ENCODE results near the gene MLPH. TPM values are rescaled to one million over a fixed set of nuclear protein-coding genes. Genes with fewer than 3 reads are reported as not detected.

Gene MLPH
- total RNA-seq, 2 experiments from 2014 or later, result not detected

DNA sequence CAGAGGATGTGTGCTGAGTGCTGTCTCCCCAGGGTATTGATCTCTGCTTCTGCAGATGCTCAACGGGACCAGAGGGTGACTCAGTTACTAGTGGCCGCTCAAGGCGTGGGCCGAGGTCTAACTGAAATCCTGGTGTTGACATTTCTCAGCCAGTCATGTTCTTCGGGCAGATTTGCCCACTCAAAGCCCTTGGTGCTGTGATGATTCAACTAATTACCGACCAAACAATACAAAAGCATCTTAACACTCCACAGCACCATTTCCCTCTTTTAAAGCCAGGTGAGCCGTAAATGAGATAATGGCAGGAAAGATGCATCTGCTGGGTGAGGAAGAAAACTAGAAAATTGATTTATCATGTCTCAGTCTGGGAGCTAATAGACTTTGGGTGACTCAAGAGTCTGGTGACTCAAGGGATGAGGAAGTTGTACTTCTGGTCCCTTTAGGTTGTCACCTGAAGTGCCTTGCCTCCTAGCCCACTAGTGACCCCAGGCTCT is 46.7 kb downstream of the MLPH start:
- H3K4me1 Mint-ChIP-seq (ENCODE audit: low read depth), result no peaks in the 10 kb centered on the region
- no peaks in the 10 kb centered on the region for H3K9me3 Mint-ChIP-seq (ENCODE audit: insufficient read depth)
- H3K27me3 Mint-ChIP-seq (ENCODE audit: low read depth), result no peaks in the 10 kb centered on the region
- no peak overlapping the region for H3K4me3 Mint-ChIP-seq
- POLR2A ChIA-PET, result no interaction called here
- CTCF ChIA-PET, result interaction anchor here (1.1 to 1.4 kb wide), 2 partner anchors 21 to 38 kb away, joined by 4 read pairs; no protein-coding TSS in a partner anchor
- no peak for ATAC-seq
- no peaks in the 10 kb centered on the region for H3K36me3 Mint-ChIP-seq (ENCODE audit: low read depth)
- no peak for DNase-seq
- no peak overlapping the region for H3K27ac Mint-ChIP-seq

DNA sequence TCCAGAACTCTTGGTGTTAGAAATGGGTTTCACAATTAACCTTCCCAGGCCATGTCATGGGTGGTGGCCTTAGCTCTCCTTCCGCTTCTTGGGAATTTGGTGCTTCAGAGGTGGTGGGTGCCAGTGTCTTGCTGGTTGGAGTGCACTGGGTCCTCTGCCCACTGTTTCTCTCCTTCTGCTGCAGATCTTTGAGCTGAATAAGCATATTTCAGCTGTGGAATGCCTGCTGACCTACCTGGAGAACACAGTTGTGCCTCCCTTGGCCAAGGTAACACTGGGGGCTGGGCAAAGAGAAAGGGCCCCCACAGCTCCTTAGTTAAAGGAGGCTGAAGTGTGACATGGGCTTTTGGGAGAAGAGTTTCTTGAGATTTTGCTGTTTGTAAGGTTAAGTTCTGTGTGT is 47.3 kb downstream of the MLPH start:
- no peaks in the 10 kb centered on the region for H3K4me1 Mint-ChIP-seq (ENCODE audit: low read depth)
- DNase-seq, result no peak
- CTCF ChIA-PET, result interaction anchor here (1.1 kb wide), 1 partner anchor 37 kb away, joined by 4 read pairs; no protein-coding TSS in a partner anchor

GRCh38 chr2:237535385-237536082 is 48.5 kb downstream of the MLPH start:
- CTCF ChIA-PET, result no interaction called here
- no peaks in the 10 kb centered on the region for H3K4me1 Mint-ChIP-seq (ENCODE audit: low read depth)
- no peak overlapping the region for H3K27ac Mint-ChIP-seq
- H3K36me3 Mint-ChIP-seq (ENCODE audit: low read depth), result no peaks in the 10 kb centered on the region
- H3K9me3 Mint-ChIP-seq (ENCODE audit: insufficient read depth), result no peaks in the 10 kb centered on the region
- POLR2A ChIA-PET, result no interaction called here
- no peaks in the 10 kb centered on the region for H3K27me3 Mint-ChIP-seq (ENCODE audit: low read depth)
- DNase-seq (no peak), ATAC-seq (no peak)
- H3K4me3 Mint-ChIP-seq, result no peak overlapping the region

More for the DNA sequence above, 47.3 kb downstream of the MLPH start:
- H3K27me3 Mint-ChIP-seq (ENCODE audit: low read depth), result no peaks in the 10 kb centered on the region
- H3K36me3 Mint-ChIP-seq (ENCODE audit: low read depth), result no peaks in the 10 kb centered on the region
- no peak overlapping the region for H3K4me3 Mint-ChIP-seq
- ATAC-seq, result no peak
- POLR2A ChIA-PET, result no interaction called here
- no peaks in the 10 kb centered on the region for H3K9me3 Mint-ChIP-seq (ENCODE audit: insufficient read depth)
- no peak overlapping the region for H3K27ac Mint-ChIP-seq

GRCh38 chr2:237536083-237536415 is 49.0 kb downstream of the MLPH start:
- H3K9me3 Mint-ChIP-seq (ENCODE audit: insufficient read depth), result no peaks in the 10 kb centered on the region
- H3K27ac Mint-ChIP-seq, result no peak overlapping the region

DNA sequence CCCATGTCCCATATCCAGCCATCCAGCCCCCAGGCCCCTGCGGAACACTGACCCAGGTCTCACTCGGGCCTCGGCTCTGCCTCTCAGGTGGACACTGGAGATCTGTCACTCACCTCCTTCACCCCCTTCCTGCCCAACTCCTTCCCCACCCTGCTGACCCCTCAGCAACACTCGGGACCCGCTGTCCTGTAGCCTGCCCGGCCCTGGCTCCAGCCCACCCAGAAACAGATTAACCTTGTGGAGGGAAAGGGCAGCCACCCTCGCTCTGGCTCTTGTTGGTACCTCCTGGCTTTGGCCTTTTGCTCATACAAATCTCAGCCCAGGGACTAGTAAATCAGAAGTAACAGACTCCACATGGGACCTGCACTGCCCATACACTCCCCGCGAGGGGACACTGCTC is 49.6 kb downstream of the MLPH start:
- Mint-ChIP-seq H3K27ac (no peak overlapping the region), H3K36me3 (ENCODE audit: low read depth) (no peaks in the 10 kb centered on the region), H3K4me3 (no peak overlapping the region), H3K4me1 (ENCODE audit: low read depth) (no peaks in the 10 kb centered on the region), H3K9me3 (ENCODE audit: insufficient read depth) (no peaks in the 10 kb centered on the region), H3K27me3 (ENCODE audit: low read depth) (no peaks in the 10 kb centered on the region)
- POLR2A ChIA-PET, result no interaction called here
- ATAC-seq, result no peak
- no peak for DNase-seq
- CTCF ChIA-PET, result no interaction called here

More at GRCh38 chr2:237536083-237536415, 49.0 kb downstream of the MLPH start:
- Mint-ChIP-seq H3K4me3 (no peak overlapping the region), H3K36me3 (ENCODE audit: low read depth) (no peaks in the 10 kb centered on the region), H3K27me3 (ENCODE audit: low read depth) (no peaks in the 10 kb centered on the region), H3K4me1 (ENCODE audit: low read depth) (no peaks in the 10 kb centered on the region)
- ChIA-PET CTCF (no interaction called here), POLR2A (no interaction called here)
- DNase-seq (no peak), ATAC-seq (no peak)

GRCh38 chr2:237538001-237538720 is 51.1 kb downstream of the MLPH start:
- no peak overlapping the region for H3K27ac Mint-ChIP-seq
- no peaks in the 10 kb centered on the region for H3K36me3 Mint-ChIP-seq (ENCODE audit: low read depth)
- no peaks in the 10 kb centered on the region for H3K9me3 Mint-ChIP-seq (ENCODE audit: insufficient read depth)
- no peak overlapping the region for H3K4me3 Mint-ChIP-seq
- H3K4me1 Mint-ChIP-seq (ENCODE audit: low read depth), result no peaks in the 10 kb centered on the region
- ChIA-PET POLR2A (no interaction called here), CTCF (interaction anchor here (0.5 to 1.3 kb wide), 2 partner anchors 26 to 619 kb away, joined by 4 read pairs; no protein-coding TSS in a partner anchor)
- DNase-seq, result no peak
- no peaks in the 10 kb centered on the region for H3K27me3 Mint-ChIP-seq (ENCODE audit: low read depth)
- ATAC-seq, result no peak

- H3K36me3 Mint-ChIP-seq (ENCODE audit: low read depth), result no peaks in the 10 kb centered on the region
- H3K27ac Mint-ChIP-seq, result no peak overlapping the region
- H3K4me1 Mint-ChIP-seq (ENCODE audit: low read depth), result no peaks in the 10 kb centered on the region
- no peaks in the 10 kb centered on the region for H3K9me3 Mint-ChIP-seq (ENCODE audit: insufficient read depth)
- CTCF ChIA-PET, result interaction anchor here (1.3 kb wide), 1 partner anchor 27 kb away, joined by 4 read pairs; no protein-coding TSS in a partner anchor
- H3K27me3 Mint-ChIP-seq (ENCODE audit: low read depth), result no peaks in the 10 kb centered on the region
- POLR2A ChIA-PET, result no interaction called here
- no peak for DNase-seq
- ATAC-seq, result no peak
- no peak overlapping the region for H3K4me3 Mint-ChIP-seq
Measured at GRCh38 chr2:237538901-237539300, 51.9 kb downstream of the MLPH start.

DNA sequence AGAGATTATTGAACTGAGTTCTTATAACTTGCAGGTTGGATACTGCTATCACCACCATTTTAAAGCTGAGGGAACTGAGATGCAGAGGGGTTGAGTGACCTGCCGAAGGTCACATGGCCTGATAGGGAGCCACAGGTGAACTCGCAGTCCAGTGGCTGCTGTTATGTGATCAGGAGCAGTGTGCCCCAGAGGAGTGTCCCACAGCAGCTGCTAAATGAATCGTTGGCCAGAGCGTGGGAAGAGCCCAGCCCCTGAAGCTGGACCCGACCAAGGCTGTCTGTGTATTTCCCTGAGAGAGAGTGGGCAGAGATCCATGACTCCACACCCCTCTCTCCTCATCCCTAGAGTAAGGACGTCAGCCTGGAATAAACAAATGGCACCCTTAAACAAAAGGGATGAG is 52.6 kb downstream of the MLPH start:
- Mint-ChIP-seq H3K36me3 (ENCODE audit: low read depth) (no peaks in the 10 kb centered on the region), H3K4me1 (ENCODE audit: low read depth) (no peaks in the 10 kb centered on the region), H3K4me3 (no peak overlapping the region), H3K27ac (no peak overlapping the region), H3K9me3 (ENCODE audit: insufficient read depth) (no peaks in the 10 kb centered on the region), H3K27me3 (ENCODE audit: low read depth) (no peaks in the 10 kb centered on the region)
- ChIA-PET POLR2A (no interaction called here), CTCF (no interaction called here)
- ATAC-seq (no peak), DNase-seq (no peak)

DNA sequence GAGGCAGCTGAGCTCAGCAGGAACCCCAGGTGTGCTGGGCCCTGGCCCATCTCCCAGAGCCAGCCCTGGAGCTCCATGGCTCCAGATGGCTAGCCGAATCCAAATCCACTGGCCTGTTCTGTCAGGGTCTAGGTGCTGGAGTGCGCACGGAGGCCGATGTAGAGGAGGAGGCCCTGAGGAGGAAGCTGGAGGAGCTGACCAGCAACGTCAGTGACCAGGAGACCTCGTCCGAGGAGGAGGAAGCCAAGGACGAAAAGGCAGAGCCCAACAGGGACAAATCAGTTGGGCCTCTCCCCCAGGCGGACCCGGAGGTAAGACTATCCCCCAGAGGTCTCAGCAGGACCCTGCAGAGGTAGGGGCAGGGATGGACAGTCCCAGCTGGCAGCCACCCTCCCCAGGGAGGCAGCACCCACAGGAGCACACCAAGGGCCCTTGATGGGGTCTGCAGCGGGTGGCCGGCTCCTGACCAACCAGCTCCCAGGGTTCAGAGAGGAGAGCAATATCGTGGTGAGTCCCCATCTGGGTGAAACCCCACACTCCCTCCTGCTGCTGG is 53.2 kb downstream of the MLPH start:
- ChIA-PET CTCF (no interaction called here), POLR2A (no interaction called here)
- ATAC-seq (no peak), DNase-seq (no peak)
- no peak overlapping the region for H3K27ac Mint-ChIP-seq
- no peaks in the 10 kb centered on the region for H3K9me3 Mint-ChIP-seq (ENCODE audit: insufficient read depth)
- no peaks in the 10 kb centered on the region for H3K36me3 Mint-ChIP-seq (ENCODE audit: low read depth)
- no peaks in the 10 kb centered on the region for H3K27me3 Mint-ChIP-seq (ENCODE audit: low read depth)
- H3K4me1 Mint-ChIP-seq (ENCODE audit: low read depth), result no peaks in the 10 kb centered on the region
- no peak overlapping the region for H3K4me3 Mint-ChIP-seq

GRCh38 chr2:237540823-237541222 is 53.8 kb downstream of the MLPH start:
- Mint-ChIP-seq H3K4me3 (no peak overlapping the region), H3K36me3 (ENCODE audit: low read depth) (no peaks in the 10 kb centered on the region), H3K9me3 (ENCODE audit: insufficient read depth) (no peaks in the 10 kb centered on the region), H3K4me1 (ENCODE audit: low read depth) (no peaks in the 10 kb centered on the region), H3K27me3 (ENCODE audit: low read depth) (no peaks in the 10 kb centered on the region), H3K27ac (no peak overlapping the region)
- ATAC-seq (no peak), DNase-seq (no peak)
- CTCF ChIA-PET, result interaction anchor here (1.2 kb wide), 1 partner anchor 31 kb away, joined by 3 read pairs; no protein-coding TSS in a partner anchor
- POLR2A ChIA-PET, result interaction anchor here (0.5 kb wide), 1 partner anchor 417 kb away, joined by 3 read pairs; no protein-coding TSS in a partner anchor

- no peak overlapping the region for H3K27ac Mint-ChIP-seq
- ATAC-seq, result no peak
- no peaks in the 10 kb centered on the region for H3K27me3 Mint-ChIP-seq (ENCODE audit: low read depth)
- no peaks in the 10 kb centered on the region for H3K4me1 Mint-ChIP-seq (ENCODE audit: low read depth)
- H3K4me3 Mint-ChIP-seq, result no peak overlapping the region
- CTCF ChIA-PET, result interaction anchor here (0.7 to 1.2 kb wide), 2 partner anchors 31 to 1084 kb away, joined by 3 read pairs; no protein-coding TSS in a partner anchor
- POLR2A ChIA-PET, result interaction anchor here (0.5 kb wide), 1 partner anchor 416 kb away, joined by 3 read pairs; no protein-coding TSS in a partner anchor
- DNase-seq, result no peak
- no peaks in the 10 kb centered on the region for H3K9me3 Mint-ChIP-seq (ENCODE audit: insufficient read depth)
- H3K36me3 Mint-ChIP-seq (ENCODE audit: low read depth), result no peaks in the 10 kb centered on the region
Measured at GRCh38 chr2:237541243-237541642, 54.2 kb downstream of the MLPH start.

Measured in activated CD8-positive, alpha-beta T cell treated with anti-CD3 and anti-CD28 coated beads, Interleukin-2, amount 10 ng/mL, durations not matched to agents 7 days and 5 days (primary cell).